ENCODE results near the gene CRYGB. TPM values are rescaled to one million over a fixed set of nuclear protein-coding genes. Genes with fewer than 3 reads are reported as not detected.

Gene CRYGB
- total RNA-seq, 1 experiment from 2014 or later: not detected

GRCh38 chr2:208129744-208130711 lies 15.9 kb downstream of the CRYGB start, which contains the start of gene CRYGC (continued):
- no peak for TF ChIP-seq ZBTB33 (IDR thresholded peaks at IDR 0.05; ENCODE audit: extremely low read depth, insufficient replicate concordance, low read length)
- TF ChIP-seq RAD21 (IDR thresholded peaks at IDR 0.05; ENCODE audit: low read depth): no peak
- TF ChIP-seq ZFX (IDR thresholded peaks at IDR 0.05): no peak
- no peak for TF ChIP-seq POLR2A (IDR thresholded peaks at IDR 0.05; ENCODE audit: borderline replicate concordance, extremely low read depth, insufficient read depth, insufficient read length)
- TF ChIP-seq EZH2 (IDR thresholded peaks at IDR 0.05): no peak
- no peak for TF ChIP-seq ELF1 (IDR thresholded peaks at IDR 0.05; ENCODE audit: borderline replicate concordance, low read depth)
- TF ChIP-seq ZNF274 (IDR thresholded peaks at IDR 0.05; ENCODE audit: low read depth, low read length): no peak
- TF ChIP-seq POLR2AphosphoS5 (IDR thresholded peaks at IDR 0.05; ENCODE audit: low read depth, low read length): no peak
- no peak for TF ChIP-seq CEBPB (IDR thresholded peaks at IDR 0.05; ENCODE audit: low read depth)
- TF ChIP-seq EZH2phosphoT487 (IDR thresholded peaks at IDR 0.05; ENCODE audit: borderline replicate concordance): no peak

- ChIA-PET POLR2A (interaction anchor here (0.7 kb wide), 1 partner anchor 77 kb away, joined by 3 read pairs; no protein-coding TSS in a partner anchor), CTCF (no interaction called here)
Observed at GRCh38 chr2:208128136-208128535, 17.8 kb downstream of the CRYGB start.

More at GRCh38 chr2:208128136-208128535, 17.8 kb downstream of the CRYGB start:
- H4K20me1 ChIP-seq (ENCODE audit: insufficient read depth): no peaks in the 10 kb centered on the region
- no peaks in the 10 kb centered on the region for H3K79me2 ChIP-seq (ENCODE audit: insufficient read depth, low read length)
- H3K9me2 ChIP-seq (ENCODE audit: insufficient read depth): no peaks in the 10 kb centered on the region
- no peaks in the 10 kb centered on the region for H3K36me3 ChIP-seq (ENCODE audit: control insufficient read depth in 1 of 2, insufficient read depth in 2 of 2, low read length in 2 of 2)
- no peak overlapping the region for H2AFZ ChIP-seq (ENCODE audit: low read depth, low read length, poor library complexity, severe bottlenecking)
- peaks cover 0 to 7% of the 10 kb centered on the region in 2 experiments; a peak in 2 of 4 replicates for H3K4me1 ChIP-seq (ENCODE audit: control insufficient read depth in 1 of 2, insufficient read depth in 2 of 2, low read length in 2 of 2)
- RAD21 ChIA-PET (ENCODE audit: low non-redundant PET in 1 of 2, low total read pairs in 2 of 2, uncharacterized antibody in 2 of 2, unreplicated experiment in 2 of 2): no interaction called here
- no TSS peak for BruUV-seq (replicated peaks)
- H3K9me3 ChIP-seq (ENCODE audit: control insufficient read depth in 1 of 2, insufficient read depth in 1 of 2, low read depth in 1 of 2, low read length in 2 of 2): no peaks in the 10 kb centered on the region
- H3K27me3 ChIP-seq (ENCODE audit: insufficient read depth, low read length): no peaks in the 10 kb centered on the region
- TF ChIP-seq CBX3 (IDR thresholded peaks at IDR 0.05; ENCODE audit: low read depth): no peak
- no peak for TF ChIP-seq POLR2A (IDR thresholded peaks at IDR 0.05; ENCODE audit: borderline replicate concordance, extremely low read depth, insufficient read depth, insufficient read length)
- TF ChIP-seq CTCF (IDR thresholded peaks at IDR 0.05 in 2 of 3, conservative IDR thresholded peaks at IDR 0.05 in 1 of 3; ENCODE audit: borderline replicate concordance in 1 of 3, insufficient read depth in 1 of 3, low read depth in 2 of 3, low read length in 2 of 3): no peak
- no peak for TF ChIP-seq MAX (IDR thresholded peaks at IDR 0.05)
- H3K27ac ChIP-seq (ENCODE audit: low read depth, low read length): no peak overlapping the region
- H3K4me2 ChIP-seq (ENCODE audit: low read length): no peak overlapping the region
- ATAC-seq: no peak
- H3K4me3 ChIP-seq (replicated peaks in 1 of 2; ENCODE audit: low read depth in 1 of 2, low read length in 2 of 2): no peak overlapping the region
- DNase-seq (ENCODE audit: low read depth, low spot score): no peak
- intact Hi-C loops (cut with micrococcal nuclease): no loop called here
- no peak overlapping the region for H3K9ac ChIP-seq (ENCODE audit: low read length)
